ENCODE results near the gene PEX11G. TPM values are rescaled to one million over a fixed set of nuclear protein-coding genes. Genes with fewer than 3 reads are reported as not detected.

The PEX11G gene
- total and polyA plus RNA-seq, 8 donors, result 3.9 to 8.8 (median 5.5) TPM; not detected in 3

GRCh38 chr19:7534531-7535046 lies 45.8 kb upstream of the PEX11G start:
- intact Hi-C loops (cut with DNase I; ENCODE audit: low total_unique reads), result no loop called here
- H3K27me3 ChIP-seq, result no peaks in the 10 kb centered on the region
- peak overlapping the region; percentile 77 to 82 (median 80) for H3K4me3 ChIP-seq
- H3K36me3 ChIP-seq, result peaks cover 23 to 54% (median 46%) of the 10 kb centered on the region in 4 donors
- peaks cover 7 to 31% (median 25%) of the 10 kb centered on the region in 4 donors for H3K4me1 ChIP-seq
- TF ChIP-seq POLR2AphosphoS5 (IDR thresholded peaks at IDR 0.05), result no peak
- TF ChIP-seq, protein P1, sequence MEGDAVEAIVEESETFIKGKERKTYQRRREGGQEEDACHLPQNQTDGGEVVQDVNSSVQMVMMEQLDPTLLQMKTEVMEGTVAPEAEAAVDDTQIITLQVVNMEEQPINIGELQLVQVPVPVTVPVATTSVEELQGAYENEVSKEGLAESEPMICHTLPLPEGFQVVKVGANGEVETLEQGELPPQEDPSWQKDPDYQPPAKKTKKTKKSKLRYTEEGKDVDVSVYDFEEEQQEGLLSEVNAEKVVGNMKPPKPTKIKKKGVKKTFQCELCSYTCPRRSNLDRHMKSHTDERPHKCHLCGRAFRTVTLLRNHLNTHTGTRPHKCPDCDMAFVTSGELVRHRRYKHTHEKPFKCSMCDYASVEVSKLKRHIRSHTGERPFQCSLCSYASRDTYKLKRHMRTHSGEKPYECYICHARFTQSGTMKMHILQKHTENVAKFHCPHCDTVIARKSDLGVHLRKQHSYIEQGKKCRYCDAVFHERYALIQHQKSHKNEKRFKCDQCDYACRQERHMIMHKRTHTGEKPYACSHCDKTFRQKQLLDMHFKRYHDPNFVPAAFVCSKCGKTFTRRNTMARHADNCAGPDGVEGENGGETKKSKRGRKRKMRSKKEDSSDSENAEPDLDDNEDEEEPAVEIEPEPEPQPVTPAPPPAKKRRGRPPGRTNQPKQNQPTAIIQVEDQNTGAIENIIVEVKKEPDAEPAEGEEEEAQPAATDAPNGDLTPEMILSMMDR (IDR thresholded peaks at IDR 0.05), result no peak
- TF ChIP-seq EP300 (IDR thresholded peaks at IDR 0.05), result no peak
- no peak for TF ChIP-seq POLR2A (IDR thresholded peaks at IDR 0.05)
- H3K9me3 ChIP-seq, result no peaks in the 10 kb centered on the region
- DNase-seq, result peak; percentile 40 to 89
- 0% methylated on average over 9 to 27 of the region's 27 CpGs for WGBS, 5 donors
- H3K27ac ChIP-seq, result peak overlapping the region; percentile 92 to 94 (median 92)

GRCh38 chr19:7533925-7534480 lies 45.2 kb upstream of the PEX11G start:
- Histone ChIP-seq H3K36me3 (peaks cover 23 to 54% (median 46%) of the 10 kb centered on the region in 4 donors), H3K27me3 (no peaks in the 10 kb centered on the region), H3K9me3 (no peaks in the 10 kb centered on the region), H3K4me1 (peaks cover 7 to 31% (median 25%) of the 10 kb centered on the region in 4 donors), H3K27ac (peak overlapping the region; percentile 92 to 94 (median 92)), H3K4me3 (peak overlapping the region; percentile 77 to 82 (median 80))
- 0 to 1% (median 0%) methylated on average over 21 to 41 of the region's 41 CpGs for WGBS, 5 donors
- intact Hi-C loops (cut with DNase I; ENCODE audit: low total_unique reads), result no loop called here
- DNase-seq, result peak; percentile 88 to 97
- no peak for TF ChIP-seq EP300 (IDR thresholded peaks at IDR 0.05)
- TF ChIP-seq POLR2AphosphoS5 (IDR thresholded peaks at IDR 0.05), result peak; percentile 65 to 94 (median 88)

DNA sequence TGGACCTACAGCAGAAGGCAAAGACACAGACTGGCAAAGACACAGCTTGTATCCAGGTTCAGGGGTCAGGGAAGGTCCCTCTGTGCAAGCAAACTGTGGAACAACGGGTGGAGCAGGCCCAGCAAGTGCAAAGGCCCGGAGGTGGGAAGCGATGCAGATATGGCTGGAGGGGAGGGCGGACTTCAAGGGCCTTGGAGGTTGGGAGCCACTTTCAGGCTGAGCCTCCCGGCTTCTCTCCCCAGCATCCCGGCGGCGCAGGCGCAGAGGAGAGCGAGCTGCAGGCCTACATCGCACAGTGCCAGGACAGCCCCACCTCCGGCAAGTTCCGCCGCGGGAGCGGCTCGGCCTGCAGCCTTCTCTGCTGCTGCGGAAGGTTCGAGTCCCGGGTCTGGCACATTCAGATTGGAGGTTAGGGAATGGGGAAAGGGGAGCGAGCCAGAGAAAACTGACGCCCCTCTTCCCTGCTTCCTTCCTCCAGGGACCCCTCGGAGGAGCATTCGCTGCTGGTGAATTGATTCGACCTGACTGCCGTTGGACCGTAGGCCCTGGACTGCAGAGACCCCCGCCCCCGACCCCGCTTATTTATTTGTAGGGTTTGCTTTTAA lies 44.5 kb upstream of the PEX11G start:
- 21 to 32% (median 24%) methylated on average over 24 to 30 of the region's 30 CpGs for WGBS, 5 donors
- intact Hi-C loops (cut with DNase I; ENCODE audit: low total_unique reads), result no loop called here
- H3K9me3 ChIP-seq, result no peaks in the 10 kb centered on the region
- H3K4me3 ChIP-seq, result peak overlapping the region; percentile 77 to 82 (median 80)
- no peak for TF ChIP-seq POLR2A (IDR thresholded peaks at IDR 0.05)
- no peak for TF ChIP-seq POLR2AphosphoS5 (IDR thresholded peaks at IDR 0.05)
- no peak for TF ChIP-seq EP300 (IDR thresholded peaks at IDR 0.05)
- TF ChIP-seq, protein P1 (IDR thresholded peaks at IDR 0.05), result no peak
- peaks cover 17 to 54% (median 46%) of the 10 kb centered on the region in 4 donors for H3K36me3 ChIP-seq
- peaks cover 7 to 31% (median 25%) of the 10 kb centered on the region in 4 donors for H3K4me1 ChIP-seq
- DNase-seq, result peak; percentile 61 to 85
- H3K27me3 ChIP-seq, result no peaks in the 10 kb centered on the region
- peak overlapping the region; percentile 92 to 94 (median 92) for H3K27ac ChIP-seq

DNA sequence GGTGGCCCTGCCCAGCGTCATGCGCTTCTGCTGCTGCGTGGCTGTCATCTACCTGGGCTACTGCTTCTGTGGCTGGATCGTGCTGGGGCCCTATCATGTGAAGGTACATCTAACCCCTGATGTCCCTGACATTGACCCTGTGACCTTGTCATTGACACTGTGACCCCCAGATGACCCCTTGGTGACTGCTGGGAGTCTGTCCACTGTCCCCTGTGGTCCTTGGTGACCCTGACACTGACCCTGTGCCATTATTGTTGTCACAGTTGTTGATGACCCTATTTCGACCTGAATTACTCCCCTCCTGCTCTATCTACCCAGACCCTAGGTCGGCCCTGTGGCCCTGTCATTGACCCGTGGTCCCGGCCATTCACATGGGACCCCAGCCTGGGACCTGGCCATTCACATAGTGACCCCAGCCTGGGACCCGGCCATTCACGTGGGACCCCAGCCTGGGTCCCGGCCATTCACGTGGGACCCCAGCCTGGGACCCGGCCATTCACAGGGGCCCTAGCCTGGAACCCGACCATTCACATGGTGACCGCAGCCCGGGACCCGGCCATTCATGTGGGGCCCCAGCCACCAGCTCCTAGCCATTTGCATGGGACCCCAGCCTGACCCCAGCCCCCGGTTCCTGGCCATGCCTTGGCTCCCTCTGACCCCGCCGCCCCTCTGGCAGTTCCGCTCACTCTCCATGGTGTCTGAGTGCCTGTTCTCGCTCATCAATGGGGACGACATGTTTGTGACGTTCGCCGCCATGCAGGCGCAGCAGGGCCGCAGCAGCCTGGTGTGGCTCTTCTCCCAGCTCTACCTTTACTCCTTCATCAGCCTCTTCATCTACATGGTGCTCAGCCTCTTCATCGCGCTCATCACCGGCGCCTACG lies 41.0 kb upstream of the PEX11G start:
- no peaks in the 10 kb centered on the region for H3K9me3 ChIP-seq
- H3K36me3 ChIP-seq, result peaks cover 15 to 74% (median 66%) of the 10 kb centered on the region in 4 donors
- peaks cover 0 to 22% (median 12%) of the 10 kb centered on the region in 4 donors for H3K4me1 ChIP-seq
- no peak for TF ChIP-seq EP300 (IDR thresholded peaks at IDR 0.05)
- no peak for TF ChIP-seq POLR2AphosphoS5 (IDR thresholded peaks at IDR 0.05)
- TF ChIP-seq POLR2A (IDR thresholded peaks at IDR 0.05), result no peak
- TF ChIP-seq, protein P1 (IDR thresholded peaks at IDR 0.05), result no peak
- WGBS, 5 donors, result 93 to 96% (median 96%) methylated on average over 23 to 33 of the region's 33 CpGs
- no peaks in the 10 kb centered on the region for H3K27me3 ChIP-seq
- intact Hi-C loops (cut with DNase I; ENCODE audit: low total_unique reads), result no loop called here
- H3K4me3 ChIP-seq, result no peak overlapping the region
- H3K27ac ChIP-seq, result no peak overlapping the region
- DNase-seq, result no peak
